Pancreas (tissue), 10 donors: ENCODE results near the gene C5orf22. TPM values are rescaled to one million over a fixed set of nuclear protein-coding genes. Genes with fewer than 3 reads are reported as not detected.
"Not testable (repeated sequence)": the region's sequence is repeated elsewhere in the genome, so short reads cannot be mapped to it uniquely, and the experiment has no call there.

Source experiments
- ATAC-seq, 4 donors: fragments of 200-7000 bp; cut with Tn5 transposase; one replicate each; pipeline versions ENCODE4 v1.8.0 to v1.9.1; 2020; ENCODE audit warnings: mild to moderate bottlenecking in 4 of 4, moderate library complexity in 4 of 4
- DNase-seq, 6 donors: peaks; one replicate each; pipeline ENCODE4 v3.0.0-alpha.2; 2020
- FAIRE-seq: peaks from 2 replicates; lab custom pipeline; 2012; peaks lifted over from hg19 to GRCh38; lab: Jason Lieb, UNC
- H3K27ac ChIP-seq, 4 donors: fragments of 200-600 bp; sonication (generic); 1 replicate in 3 of 4; 2 replicates in 1 of 4; pipeline versions ENCODE4 v1.5.0 to v1.8.0; 2020
- H3K27me3 ChIP-seq, 4 donors: fragments of 200-600 bp; one replicate each; pipeline ENCODE4 v1.8.0; 2021
- H3K36me3 ChIP-seq, 3 donors: fragments of 200-600 bp; sonication (generic) in 1 of 3; one replicate each; pipeline versions ENCODE4 v1.5.0 to v1.8.0; 2020 to 2021
- H3K4me1 ChIP-seq, 3 donors: fragments of 200-600 bp; one replicate each; pipeline ENCODE4 v1.8.0; 2021
- H3K4me3 ChIP-seq, 4 donors: fragments of 200-600 bp; sonication (generic) in 2 of 4; one replicate each; pipeline versions ENCODE4 v1.5.0 to v1.8.0; 2020 to 2021
- H3K9me3 ChIP-seq, 4 donors: fragments of 200-600 bp; one replicate each; pipeline ENCODE4 v1.8.0; 2021
- WGBS, 2 donors: extraction: QIAGEN DNeasy Blood & Tissue Kit; methylation state at CpG; one replicate each; pipeline ENCODE4 v1.1.7; 2013; 5-methylcytosine and 5-hydroxymethylcytosine counted together
- intact Hi-C, 3 donors: fragments of 100-400 bp; cut with DNase I; formaldehyde crosslinking; loops; one replicate each; pipeline versions ENCODE4 v1.11.1 to v1.14.2; 2022
- polyA plus RNA-seq, 2 donors: library from polyadenylated mRNA; stranded (reverse); fragments of 200-250 nt; gene quantifications; one replicate each; pipeline ENCODE4 v1.2.3, GENCODE V29; 2013
- total RNA-seq, 6 donors: library from RNA; stranded (reverse); fragmentation: NEBNext Ultra II Directional in 4 of 6; extraction: Animal tissue kit (Norgen Biotek cat#: 25700) in 4 of 6; gene quantifications; one replicate each; pipeline versions ENCODE4 v1.2.1 to v1.2.4, GENCODE V29; 2021 to 2023
- TF ChIP-seq, protein P1 (sequence below), 4 donors: fragments of 200-600 bp; sonication (generic) in 3 of 4; IDR thresholded peaks; one replicate each; pipeline versions ENCODE4 v1.5.0 to v1.8.0; 2021; ENCODE audit warnings: antibody characterized with exemption in 4 of 4
- donor health status: healthy with polysubstance abuse.
- donor health status: DM: no; HTN: no; CAD: no; lungs with moderate emphysema.
- donor health status: DM: no; HTN: no; CAD: no.
- donor health status: control.
- donor health status: control.
- donor health status: Bipolar disorder and iron deficiency.
- donor health status: DM: yes; HTN: yes; CAD: no.
- donor health status: DM: no; HTN: no; CAD: no.
- donor health status: DM: no; HTN: no; CAD: no.
- donor health status: DM: yes; HTN: yes; CAD: no.

C5orf22 gene
- total and polyA plus RNA-seq, 8 donors, result 4.8 to 14.6 (median 10.0) TPM

DNA sequence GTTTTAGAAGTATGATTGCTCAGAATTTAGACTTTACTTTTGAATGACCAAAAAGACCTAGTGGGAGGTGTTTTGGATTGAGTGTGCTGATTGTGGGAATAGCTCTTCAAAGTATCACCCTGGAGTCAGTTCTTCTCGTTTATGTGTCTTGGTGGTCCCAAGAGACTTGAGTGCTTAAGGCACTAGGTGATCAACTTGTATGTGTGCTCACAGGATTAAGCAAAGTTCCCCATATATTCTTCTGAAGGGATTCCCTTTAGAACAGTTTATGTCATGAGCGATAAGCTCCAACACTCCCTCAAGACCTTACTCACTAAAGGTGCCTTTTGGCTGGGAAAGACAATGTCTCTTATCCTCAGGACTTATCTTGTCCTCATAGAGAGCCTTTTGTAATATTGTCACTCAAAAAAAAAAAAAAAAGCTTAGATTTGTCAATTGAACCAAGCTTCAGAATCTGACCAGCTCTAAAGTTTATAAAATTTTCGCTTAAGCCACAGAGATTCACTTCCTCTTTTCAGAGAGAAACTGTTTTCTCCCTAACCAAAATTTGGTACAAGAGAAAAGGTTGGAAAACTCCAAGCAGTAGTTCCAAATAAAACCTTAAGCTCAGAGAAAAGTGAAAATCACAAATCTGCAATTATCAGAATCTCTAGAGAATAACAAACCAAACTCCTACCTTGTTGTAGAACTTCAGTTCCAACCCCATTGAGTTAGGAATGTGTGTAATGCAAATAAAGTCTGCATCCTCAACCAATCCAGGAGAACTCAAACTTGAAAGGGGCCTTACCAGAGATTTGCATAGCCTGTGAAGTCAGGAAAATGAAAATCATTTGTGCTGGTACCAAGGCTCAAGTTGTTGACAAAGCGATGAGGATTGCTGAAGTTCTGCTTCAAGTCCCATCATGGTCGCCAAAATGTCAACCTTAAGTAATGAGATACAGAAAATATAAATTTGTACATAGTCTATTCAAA lies 66.8 kb downstream of the C5orf22 start:
- intact Hi-C loops, result no loop called here
- TF ChIP-seq, protein P1, sequence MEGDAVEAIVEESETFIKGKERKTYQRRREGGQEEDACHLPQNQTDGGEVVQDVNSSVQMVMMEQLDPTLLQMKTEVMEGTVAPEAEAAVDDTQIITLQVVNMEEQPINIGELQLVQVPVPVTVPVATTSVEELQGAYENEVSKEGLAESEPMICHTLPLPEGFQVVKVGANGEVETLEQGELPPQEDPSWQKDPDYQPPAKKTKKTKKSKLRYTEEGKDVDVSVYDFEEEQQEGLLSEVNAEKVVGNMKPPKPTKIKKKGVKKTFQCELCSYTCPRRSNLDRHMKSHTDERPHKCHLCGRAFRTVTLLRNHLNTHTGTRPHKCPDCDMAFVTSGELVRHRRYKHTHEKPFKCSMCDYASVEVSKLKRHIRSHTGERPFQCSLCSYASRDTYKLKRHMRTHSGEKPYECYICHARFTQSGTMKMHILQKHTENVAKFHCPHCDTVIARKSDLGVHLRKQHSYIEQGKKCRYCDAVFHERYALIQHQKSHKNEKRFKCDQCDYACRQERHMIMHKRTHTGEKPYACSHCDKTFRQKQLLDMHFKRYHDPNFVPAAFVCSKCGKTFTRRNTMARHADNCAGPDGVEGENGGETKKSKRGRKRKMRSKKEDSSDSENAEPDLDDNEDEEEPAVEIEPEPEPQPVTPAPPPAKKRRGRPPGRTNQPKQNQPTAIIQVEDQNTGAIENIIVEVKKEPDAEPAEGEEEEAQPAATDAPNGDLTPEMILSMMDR (IDR thresholded peaks at IDR 0.05), result no peak
- WGBS, 2 donors, result 65 to 71% methylated on average over 5 of the region's 5 CpGs
- Histone ChIP-seq H3K36me3 (no peaks in the 10 kb centered on the region), H3K4me1 (no peaks in the 10 kb centered on the region), H3K9me3 (no peaks in the 10 kb centered on the region), H3K27me3 (no peaks in the 10 kb centered on the region), H3K27ac (no peak overlapping the region), H3K4me3 (no peak overlapping the region)
- DNase-seq (no peak), FAIRE-seq (no peak), ATAC-seq (no peak)

DNA sequence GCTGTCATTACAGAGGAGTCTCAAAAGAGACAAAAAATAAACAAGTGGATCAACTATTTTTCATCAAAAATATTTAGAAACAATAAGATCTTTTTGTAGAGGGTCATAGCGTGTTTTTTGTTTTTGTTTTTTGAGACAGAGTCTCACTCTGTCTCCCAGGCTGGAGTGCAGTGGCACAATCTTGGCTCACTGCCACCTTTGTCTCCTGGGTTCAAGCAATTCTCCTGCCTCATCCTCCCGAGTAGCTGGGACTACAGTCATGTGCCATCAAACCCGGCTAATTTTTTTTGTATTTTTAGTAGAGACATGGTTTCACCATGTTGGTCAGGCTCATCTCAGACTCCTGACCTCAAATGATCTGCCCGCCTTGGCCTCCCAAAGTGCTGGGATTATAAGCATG lies 70.2 kb downstream of the C5orf22 start:
- H3K4me1 ChIP-seq, FAIRE-seq, intact Hi-C loops, H3K36me3 ChIP-seq, ATAC-seq, H3K4me3 ChIP-seq, H3K9me3 ChIP-seq, DNase-seq, H3K27ac ChIP-seq, H3K27me3 ChIP-seq: not testable (repeated sequence)
- 59 to 74% methylated on average over 4 of the region's 4 CpGs for WGBS, 2 donors

DNA sequence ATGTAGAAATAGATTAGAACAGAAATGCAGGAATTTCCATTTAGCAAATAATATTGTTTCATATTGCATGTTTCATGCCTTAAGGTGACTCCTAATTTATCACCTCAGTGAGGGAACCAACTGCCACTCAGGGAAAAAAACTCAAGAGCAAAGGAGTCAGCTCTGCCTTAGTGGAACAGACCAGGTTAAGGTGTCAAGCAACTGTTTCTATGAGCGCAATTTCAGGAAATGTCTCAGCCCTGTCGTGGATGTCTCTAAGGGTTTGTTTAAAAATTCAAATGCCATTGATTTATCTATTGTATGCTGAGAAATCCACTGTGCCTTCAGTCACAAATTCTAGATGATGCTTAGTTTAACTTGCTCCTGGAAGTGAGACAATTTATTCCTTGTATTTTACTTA lies 72.1 kb downstream of the C5orf22 start:
- H3K36me3 ChIP-seq, result no peaks in the 10 kb centered on the region
- H3K27ac ChIP-seq, result no peak overlapping the region
- no peaks in the 10 kb centered on the region for H3K9me3 ChIP-seq
- H3K4me1 ChIP-seq, result no peaks in the 10 kb centered on the region
- no peaks in the 10 kb centered on the region for H3K27me3 ChIP-seq
- intact Hi-C loops, result no loop called here
- ATAC-seq, result no peak
- FAIRE-seq, result no peak
- DNase-seq, result no peak
- TF ChIP-seq, protein P1 (IDR thresholded peaks at IDR 0.05), result no peak
- no peak overlapping the region for H3K4me3 ChIP-seq
- WGBS, 2 donors, result 41 to 44% methylated on average over 2 of the region's 2 CpGs

DNA sequence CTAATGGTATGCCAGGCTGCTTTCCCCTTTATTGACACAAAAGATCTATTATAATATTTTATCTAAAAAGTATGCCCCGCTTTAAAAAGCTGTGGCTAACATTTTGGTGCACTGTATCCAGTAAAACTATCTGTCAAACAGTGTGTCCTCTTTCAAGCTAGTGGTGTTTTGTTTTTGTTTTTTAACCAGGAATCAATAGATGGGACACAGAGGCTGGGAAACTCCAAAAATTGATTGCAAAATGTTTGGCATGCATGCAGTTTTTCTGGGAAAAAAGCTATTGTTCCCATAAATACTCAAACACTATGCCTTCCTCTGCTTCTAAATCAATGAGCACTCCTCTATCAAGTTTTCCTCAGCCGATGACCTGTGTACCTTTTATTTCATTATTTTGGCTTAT lies 72.5 kb downstream of the C5orf22 start:
- TF ChIP-seq, protein P1 (IDR thresholded peaks at IDR 0.05), result no peak
- Histone ChIP-seq H3K27me3 (no peaks in the 10 kb centered on the region), H3K4me1 (no peaks in the 10 kb centered on the region), H3K36me3 (no peaks in the 10 kb centered on the region), H3K27ac (no peak overlapping the region), H3K9me3 (no peaks in the 10 kb centered on the region), H3K4me3 (no peak overlapping the region)
- intact Hi-C loops, result no loop called here
- FAIRE-seq, result no peak
- WGBS, 2 donors, result 33 to 37% methylated on average over 2 of the region's 2 CpGs
- no peak for ATAC-seq
- no peak for DNase-seq

Other genes starting within 250 kb of the C5orf22 start
- 10 to 100 TPM; 19.0 to 42.8 (median 22.9) TPM for gene DROSHA, start 208 bp upstream of the C5orf22 start, total RNA-seq
- 10 to 100 TPM; 33.6 to 79.0 TPM for gene DROSHA, start 208 bp upstream of the C5orf22 start, polyA plus RNA-seq
- gene PDZD2, start 106.8 kb downstream of the C5orf22 start, total RNA-seq, result 1 to 10 TPM; 1.4 to 4.5 (median 3.3) TPM
- gene PDZD2, start 106.8 kb downstream of the C5orf22 start, polyA plus RNA-seq, result 1 to 10 TPM; 1.4 to 4.5 TPM